ENCODE measurements around the gene CAPG. TPM values are rescaled to one million over a fixed set of nuclear protein-coding genes. Genes with fewer than 3 reads are reported as not detected.

Gene CAPG
- total and polyA plus RNA-seq, 12 donors = 0.83 to 30.4 (median 6.3) TPM

DNA sequence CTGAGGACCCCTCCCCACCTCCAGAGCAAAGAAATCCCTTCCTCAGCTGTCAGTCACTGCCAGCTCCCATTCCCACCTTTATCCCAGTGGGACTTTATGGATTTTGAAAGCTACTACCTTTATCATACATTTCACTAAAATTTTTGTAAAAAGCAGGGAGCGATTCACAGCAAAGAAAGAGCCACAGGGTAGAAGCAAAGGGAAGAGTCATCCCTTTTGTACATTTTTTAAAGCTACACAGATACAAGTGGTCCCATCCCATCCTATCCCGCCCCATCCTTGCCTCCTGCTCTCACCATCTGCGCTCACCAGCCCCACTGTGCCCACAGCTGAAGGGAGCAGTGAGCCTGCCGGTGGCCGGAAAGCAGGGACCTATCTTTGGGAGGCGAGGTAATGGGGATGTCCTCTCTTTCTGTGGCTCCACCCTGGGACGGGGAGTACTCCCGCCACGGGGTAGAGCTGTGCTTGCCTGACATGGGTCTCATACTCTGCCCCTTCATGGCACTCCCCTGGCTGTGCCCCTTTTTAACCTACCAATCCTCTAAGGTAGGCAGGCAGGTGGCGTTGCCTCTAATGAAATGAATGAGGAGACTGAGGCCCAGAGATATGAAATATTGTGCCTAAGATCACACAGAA, 21.5 kb upstream of the CAPG start:
- intact Hi-C loops (cut with DNase I) = loop anchor here in 1 of 10 donors (5.0 kb wide), 1 partner anchor 71 kb away; no protein-coding TSS in a partner anchor
- Histone ChIP-seq H3K4me1 (peaks cover 5 to 60% (median 27%) of the 10 kb centered on the region in 9 donors), H3K4me3 (no peak overlapping the region), H3K9me3 (no peaks in the 10 kb centered on the region), H3K27ac (no peak overlapping the region), H3K27me3 (no peaks in the 10 kb centered on the region), H3K36me3 (no peaks in the 10 kb centered on the region)
- DNase-seq = no peak
- no peak for ATAC-seq
- 81% methylated on average over 10 of the region's 10 CpGs for WGBS, 2 donors
- TF ChIP-seq, protein P1, sequence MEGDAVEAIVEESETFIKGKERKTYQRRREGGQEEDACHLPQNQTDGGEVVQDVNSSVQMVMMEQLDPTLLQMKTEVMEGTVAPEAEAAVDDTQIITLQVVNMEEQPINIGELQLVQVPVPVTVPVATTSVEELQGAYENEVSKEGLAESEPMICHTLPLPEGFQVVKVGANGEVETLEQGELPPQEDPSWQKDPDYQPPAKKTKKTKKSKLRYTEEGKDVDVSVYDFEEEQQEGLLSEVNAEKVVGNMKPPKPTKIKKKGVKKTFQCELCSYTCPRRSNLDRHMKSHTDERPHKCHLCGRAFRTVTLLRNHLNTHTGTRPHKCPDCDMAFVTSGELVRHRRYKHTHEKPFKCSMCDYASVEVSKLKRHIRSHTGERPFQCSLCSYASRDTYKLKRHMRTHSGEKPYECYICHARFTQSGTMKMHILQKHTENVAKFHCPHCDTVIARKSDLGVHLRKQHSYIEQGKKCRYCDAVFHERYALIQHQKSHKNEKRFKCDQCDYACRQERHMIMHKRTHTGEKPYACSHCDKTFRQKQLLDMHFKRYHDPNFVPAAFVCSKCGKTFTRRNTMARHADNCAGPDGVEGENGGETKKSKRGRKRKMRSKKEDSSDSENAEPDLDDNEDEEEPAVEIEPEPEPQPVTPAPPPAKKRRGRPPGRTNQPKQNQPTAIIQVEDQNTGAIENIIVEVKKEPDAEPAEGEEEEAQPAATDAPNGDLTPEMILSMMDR (IDR thresholded peaks at IDR 0.05) = no peak

DNA sequence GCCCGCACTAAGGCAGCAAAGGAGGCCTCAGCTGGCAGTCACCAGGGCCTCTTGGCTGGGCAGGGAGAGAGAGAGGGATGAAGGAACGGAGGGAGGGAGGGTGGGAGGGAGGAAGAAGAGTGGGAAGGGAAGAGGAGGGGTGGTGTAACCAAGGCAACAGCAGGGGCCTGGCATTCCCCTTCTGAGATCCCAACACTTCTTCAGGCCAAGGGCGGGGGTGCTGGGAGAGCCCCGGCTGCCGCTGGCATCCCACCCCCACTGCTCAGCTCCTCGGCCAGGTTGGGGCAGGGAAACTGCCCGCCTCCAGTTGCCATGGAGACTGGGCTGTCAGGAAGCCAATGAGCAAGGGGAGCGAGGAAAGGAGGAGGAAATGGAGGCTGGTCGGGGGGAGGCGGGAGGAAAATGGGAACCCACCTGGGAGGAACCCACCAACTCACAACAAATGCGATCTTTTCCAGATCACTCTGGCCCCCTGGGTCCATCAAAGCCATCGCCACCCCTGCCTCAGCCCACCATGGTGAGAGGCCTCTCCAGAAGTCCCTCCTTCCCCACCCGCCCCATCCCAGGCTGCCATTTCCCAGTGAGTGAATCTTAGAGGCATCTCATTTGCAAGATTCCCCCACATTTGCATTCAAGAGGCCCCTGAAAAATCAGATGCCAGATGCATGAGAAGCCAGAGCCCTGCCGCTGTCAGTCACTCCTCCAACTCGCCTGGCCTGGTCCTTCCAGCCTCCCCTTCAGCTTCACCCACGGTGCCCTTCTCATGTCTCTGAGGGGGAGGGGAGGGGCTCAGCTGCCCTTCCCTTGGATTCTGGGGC, 20.8 kb upstream of the CAPG start:
- intact Hi-C loops (cut with DNase I) = loop anchor here in 1 of 10 donors (5.0 kb wide), 1 partner anchor 71 kb away; no protein-coding TSS in a partner anchor
- TF ChIP-seq, protein P1 (IDR thresholded peaks at IDR 0.05) = no peak
- no peaks in the 10 kb centered on the region for H3K36me3 ChIP-seq
- H3K4me3 ChIP-seq = no peak overlapping the region
- H3K27ac ChIP-seq = no peak overlapping the region
- no peaks in the 10 kb centered on the region for H3K9me3 ChIP-seq
- WGBS, 2 donors = 74 to 81% methylated on average over 15 to 16 of the region's 16 CpGs
- no peak for DNase-seq
- ATAC-seq = no peak
- H3K27me3 ChIP-seq = no peaks in the 10 kb centered on the region
- peaks cover 5 to 53% (median 26%) of the 10 kb centered on the region in 9 donors for H3K4me1 ChIP-seq

DNA sequence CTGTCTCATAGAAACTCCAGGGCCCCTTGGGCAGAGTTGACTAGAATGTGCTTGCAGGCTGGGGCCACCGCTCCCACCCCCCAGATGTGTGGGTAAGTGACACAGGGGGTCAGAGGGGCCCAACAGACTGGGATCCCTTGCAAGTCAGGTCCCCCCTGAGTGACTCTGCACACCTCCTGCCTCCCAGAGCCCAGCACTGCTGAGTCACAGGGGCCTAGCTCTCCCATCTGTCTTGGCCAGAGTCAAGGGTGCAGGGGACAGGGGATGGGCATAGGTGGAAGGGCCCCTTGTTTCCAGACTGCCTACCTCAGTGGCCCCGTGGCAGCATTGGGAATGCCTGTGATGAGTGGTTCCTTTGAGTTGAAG, 19.7 kb upstream of the CAPG start:
- peaks cover 5 to 42% (median 20%) of the 10 kb centered on the region in 9 donors for H3K4me1 ChIP-seq
- DNase-seq (no peak), ATAC-seq (no peak)
- H3K9me3 ChIP-seq = no peaks in the 10 kb centered on the region
- H3K36me3 ChIP-seq = no peaks in the 10 kb centered on the region
- WGBS, 2 donors = 89 to 94% methylated on average over 2 of the region's 2 CpGs
- TF ChIP-seq, protein P1 (IDR thresholded peaks at IDR 0.05) = no peak
- intact Hi-C loops (cut with DNase I) = loop anchor here in 1 of 10 donors (5.0 kb wide), 1 partner anchor 72 kb away; no protein-coding TSS in a partner anchor
- no peak overlapping the region for H3K4me3 ChIP-seq
- H3K27me3 ChIP-seq = no peaks in the 10 kb centered on the region
- no peak overlapping the region for H3K27ac ChIP-seq

DNA sequence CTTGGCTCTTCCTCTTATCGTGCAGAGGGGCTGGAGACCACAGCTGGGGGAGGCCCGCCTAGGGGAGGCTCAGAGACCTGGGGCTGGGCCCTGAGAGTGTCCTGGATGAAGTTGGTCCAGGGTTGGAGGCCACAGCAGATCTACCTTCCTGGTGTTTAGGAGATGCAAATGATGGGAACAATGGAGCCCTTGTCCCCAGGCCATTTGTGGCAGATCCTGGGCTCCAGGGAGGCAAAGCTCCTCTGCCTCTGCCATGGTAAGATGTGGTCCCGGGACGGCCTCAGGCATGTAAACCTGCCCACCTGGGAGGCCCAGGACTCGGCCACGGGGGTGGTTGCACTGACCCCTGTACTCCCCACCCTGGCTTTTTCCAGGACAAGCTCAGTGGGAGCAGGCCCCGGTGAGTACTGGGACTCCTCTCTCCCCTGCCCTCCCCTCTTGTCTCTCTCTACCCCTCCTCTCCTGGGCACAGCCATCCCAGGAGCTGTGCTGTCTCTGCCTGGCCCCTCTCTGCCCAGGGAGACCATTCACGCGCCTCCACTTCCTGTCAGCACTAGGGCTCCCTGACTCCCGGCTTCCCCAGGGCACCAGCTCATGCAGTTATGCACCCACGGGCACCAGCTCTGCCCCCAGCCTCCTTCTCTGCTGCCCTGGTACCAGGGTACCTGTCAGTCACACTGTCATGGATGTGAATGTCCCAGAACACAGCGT, 19.2 kb upstream of the CAPG start:
- Histone ChIP-seq H3K36me3 (no peaks in the 10 kb centered on the region), H3K4me1 (peaks cover 5 to 38% (median 15%) of the 10 kb centered on the region in 9 donors), H3K27ac (peak overlapping the region in 1 of 10 donors; percentile 57), H3K9me3 (no peaks in the 10 kb centered on the region), H3K4me3 (no peak overlapping the region), H3K27me3 (no peaks in the 10 kb centered on the region)
- TF ChIP-seq, protein P1 (IDR thresholded peaks at IDR 0.05) = no peak
- WGBS, 2 donors = 83 to 87% methylated on average over 12 of the region's 12 CpGs
- intact Hi-C loops (cut with DNase I) = no loop called here
- ATAC-seq (no peak), DNase-seq (no peak)
